Measurements from ENCODE around the gene SLF1.
"Not testable (repeated sequence)": the region's sequence is repeated elsewhere in the genome, so short reads cannot be mapped to it uniquely, and the experiment has no call there.

Gene SLF1

GRCh38 chr5:94618493-94619328 lies at the start of gene SLF1, which contains the start of gene KIAA0825:
Gene SLF1, plus strand, starts transcription at chr5:94618669. Its CDS starts 10,142 bp downstream, at chr5:94628811.
Gene KIAA0825, minus strand, starts transcription at chr5:94618604. Its CDS starts 81,478 bp downstream, at chr5:94537126.
- DNase-seq (ENCODE audit: low read depth) = peak; percentile 63

GRCh38 chr5:94571415-94571814 lies 47.1 kb upstream of the SLF1 start:
- no peak for DNase-seq (ENCODE audit: low read depth)

GRCh38 chr5:94573349-94573748 lies 45.1 kb upstream of the SLF1 start:
- not testable (repeated sequence) for DNase-seq (ENCODE audit: low read depth)

- no peak for DNase-seq (ENCODE audit: low read depth)
These were observed 43.3 kb upstream of the SLF1 start for GRCh38 chr5:94575196-94575595.

GRCh38 chr5:94577466-94578245 lies 40.8 kb upstream of the SLF1 start:
- no peak for DNase-seq (ENCODE audit: low read depth)

GRCh38 chr5:94595281-94595840 lies 23.1 kb upstream of the SLF1 start:
- DNase-seq (ENCODE audit: low read depth) = no peak

GRCh38 chr5:94613583-94613982 lies 4.9 kb upstream of the SLF1 start:
- no peak for DNase-seq (ENCODE audit: low read depth)

- DNase-seq (ENCODE audit: low read depth) = no peak
These were observed 4.2 kb upstream of the SLF1 start for GRCh38 chr5:94614156-94614805.

GRCh38 chr5:94615862-94616261 lies 2.6 kb upstream of the SLF1 start:
- no peak for DNase-seq (ENCODE audit: low read depth)

GRCh38 chr5:94618029-94618492 lies 408 bp upstream of the SLF1 start:
- DNase-seq (ENCODE audit: low read depth) = peak; percentile 34

GRCh38 chr5:94620256-94620655 lies 1.8 kb downstream of the SLF1 start:
- no peak for DNase-seq (ENCODE audit: low read depth)

GRCh38 chr5:94621763-94622162 lies 3.3 kb downstream of the SLF1 start:
- DNase-seq (ENCODE audit: low read depth) = no peak

- no peak for DNase-seq (ENCODE audit: low read depth)
These were observed 4.5 kb downstream of the SLF1 start for GRCh38 chr5:94623011-94623410.

- no peak for DNase-seq (ENCODE audit: low read depth)
These were observed 5.4 kb downstream of the SLF1 start for GRCh38 chr5:94623877-94624276.

- DNase-seq (ENCODE audit: low read depth) = no peak
These were observed 8.7 kb downstream of the SLF1 start for GRCh38 chr5:94627191-94627590.

GRCh38 chr5:94632024-94632423 lies 13.6 kb downstream of the SLF1 start:
- no peak for DNase-seq (ENCODE audit: low read depth)

- DNase-seq (ENCODE audit: low read depth) = no peak
These were observed 21.7 kb downstream of the SLF1 start for GRCh38 chr5:94640176-94640575.

- DNase-seq (ENCODE audit: low read depth) = no peak
These were observed 26.6 kb downstream of the SLF1 start for GRCh38 chr5:94645053-94645452.

- no peak for DNase-seq (ENCODE audit: low read depth)
These were observed 28.3 kb downstream of the SLF1 start for GRCh38 chr5:94646758-94647157.

GRCh38 chr5:94649874-94650273 lies 31.4 kb downstream of the SLF1 start:
- DNase-seq (ENCODE audit: low read depth) = no peak

- no peak for DNase-seq (ENCODE audit: low read depth)
These were observed 39.8 kb downstream of the SLF1 start for GRCh38 chr5:94658272-94658671.

GRCh38 chr5:94660506-94660905 lies 42.0 kb downstream of the SLF1 start:
- no peak for DNase-seq (ENCODE audit: low read depth)

Measured in HS-5 (cell line).